ENCODE data around the gene DNAJB12. TPM values are rescaled to one million over a fixed set of nuclear protein-coding genes. Genes with fewer than 3 reads are reported as not detected.
"Not testable (repeated sequence)": the region's sequence is repeated elsewhere in the genome, so short reads cannot be mapped to it uniquely, and the experiment has no call there.

DNAJB12 gene
- total RNA-seq, 2 experiments from 2014 or later: 26.4 to 29.7 TPM

DNA sequence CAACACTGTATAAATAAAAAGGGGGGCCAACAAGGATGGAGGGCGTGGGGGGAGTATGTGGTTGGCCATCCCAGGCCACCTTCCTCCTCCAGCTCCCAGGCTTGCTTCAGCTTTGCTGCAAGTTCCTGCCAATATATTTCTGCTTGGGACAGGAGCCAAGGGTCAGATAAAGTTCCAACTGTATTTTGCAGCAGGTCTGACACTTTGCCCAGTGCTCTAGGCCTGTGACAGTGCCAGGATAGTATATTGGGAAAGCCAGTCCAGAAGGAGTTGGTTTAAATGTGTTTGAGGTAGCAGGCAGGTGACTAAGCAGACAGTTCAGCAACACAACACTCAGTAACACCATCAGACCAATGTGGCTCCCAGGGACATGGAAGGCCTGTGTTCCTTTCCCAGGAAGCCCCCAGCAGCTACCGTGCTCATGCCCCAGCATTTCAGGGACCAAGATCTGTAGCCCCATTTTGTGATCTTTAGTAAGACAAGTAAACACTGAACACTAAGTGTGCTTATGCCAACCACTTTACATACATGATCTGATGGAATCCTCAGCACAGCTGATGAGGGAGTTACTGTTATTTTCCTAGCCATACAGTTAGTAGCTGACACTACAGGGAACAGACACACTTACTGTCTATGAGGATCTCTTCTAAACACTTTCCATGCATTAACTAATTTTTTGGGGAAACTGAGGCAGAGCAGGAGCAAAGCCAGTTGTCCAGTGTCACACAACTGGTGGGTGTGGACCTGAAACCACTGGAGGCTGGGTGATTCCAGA is 38.9 kb downstream of the DNAJB12 start:
- no peaks in the 10 kb centered on the region for H3K27me3 Mint-ChIP-seq (ENCODE audit: low read depth)
- no peak for ATAC-seq
- DNase-seq: no peak
- peaks cover 8% of the 10 kb centered on the region for H3K36me3 Mint-ChIP-seq (ENCODE audit: low read depth)
- CTCF ChIA-PET: interaction anchor here (1.0 to 1.5 kb wide), 3 partner anchors 12 to 92 kb away, joined by 3 to 4 read pairs (median 4); no protein-coding TSS in a partner anchor
- peaks cover 66% of the 10 kb centered on the region for H3K4me1 Mint-ChIP-seq (ENCODE audit: low read depth)
- POLR2A ChIA-PET: interaction anchor here (0.8 to 6.7 kb wide), 6 partner anchors 7 to 55 kb away, joined by 3 to 32 read pairs (median 4); no protein-coding TSS in a partner anchor
- no peaks in the 10 kb centered on the region for H3K9me3 Mint-ChIP-seq (ENCODE audit: insufficient read depth)
- no peak overlapping the region for H3K4me3 Mint-ChIP-seq
- peak overlapping the region; percentile 69 for H3K27ac Mint-ChIP-seq

DNA sequence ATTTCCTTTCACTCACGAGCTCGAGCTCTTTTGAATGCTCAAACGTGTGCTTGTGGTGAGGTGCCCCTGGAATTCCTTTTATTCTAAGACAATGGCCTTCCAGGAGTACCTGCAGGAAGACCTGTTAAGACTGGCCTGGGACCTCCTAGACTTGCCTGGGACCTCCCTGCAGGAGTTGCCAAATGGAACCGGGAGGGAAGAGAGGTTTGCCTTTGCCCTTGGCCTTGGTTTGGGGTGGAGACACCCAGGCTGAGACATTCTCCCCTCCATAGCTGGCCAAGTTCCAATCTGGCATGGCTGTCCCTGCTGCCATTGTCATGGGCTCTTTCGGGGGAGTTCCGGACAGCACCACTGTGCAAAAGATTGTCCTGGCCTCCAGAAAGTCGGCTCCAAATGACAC is 39.7 kb downstream of the DNAJB12 start:
- ATAC-seq: no peak
- Mint-ChIP-seq H3K4me1 (ENCODE audit: low read depth) (peaks cover 66% of the 10 kb centered on the region), H3K27me3 (ENCODE audit: low read depth) (no peaks in the 10 kb centered on the region), H3K4me3 (no peak overlapping the region), H3K27ac (no peak overlapping the region), H3K36me3 (ENCODE audit: low read depth) (peaks cover 10% of the 10 kb centered on the region), H3K9me3 (ENCODE audit: insufficient read depth) (no peaks in the 10 kb centered on the region)
- CTCF ChIA-PET: interaction anchor here (2.3 kb wide), 1 partner anchor 41 kb away, joined by 7 read pairs; the partner anchor contains the start of gene DDIT4
- POLR2A ChIA-PET: interaction anchor here (0.8 to 1.0 kb wide), 2 partner anchors 11 to 42 kb away, joined by 3 to 5 read pairs; no protein-coding TSS in a partner anchor
- no peak for DNase-seq

DNA sequence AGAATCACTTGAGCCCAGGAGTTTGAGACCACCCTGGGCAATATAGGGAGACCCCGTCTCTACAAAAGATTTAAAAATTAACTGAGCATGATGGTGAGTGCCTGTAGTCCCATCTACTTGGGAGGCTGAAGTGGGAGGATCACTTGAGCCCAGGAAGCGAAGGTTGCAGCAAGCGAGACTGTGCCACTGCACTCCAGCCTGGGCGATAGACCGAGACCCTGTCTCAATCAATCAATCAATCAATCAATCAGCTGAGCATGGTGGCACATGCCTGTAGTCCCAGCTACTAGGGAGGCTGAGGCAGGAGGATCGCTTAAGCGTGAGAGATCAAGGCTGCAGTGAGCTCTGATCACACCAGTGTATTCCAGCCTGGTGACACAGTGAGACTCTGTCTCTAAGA is 40.5 kb downstream of the DNAJB12 start:
- H3K27ac Mint-ChIP-seq: no peak overlapping the region
- H3K4me3 Mint-ChIP-seq: no peak overlapping the region
- no peaks in the 10 kb centered on the region for H3K9me3 Mint-ChIP-seq (ENCODE audit: insufficient read depth)
- DNase-seq (no peak), ATAC-seq (no peak)
- ChIA-PET POLR2A (interaction anchor here (1.0 to 1.6 kb wide), 4 partner anchors 10 to 41 kb away, joined by 3 to 6 read pairs (median 6); partner anchors contain the start of gene DDIT4), CTCF (interaction anchor here (2.3 kb wide), 1 partner anchor 40 kb away, joined by 7 read pairs; the partner anchor contains the start of gene DDIT4)
- no peaks in the 10 kb centered on the region for H3K27me3 Mint-ChIP-seq (ENCODE audit: low read depth)
- H3K36me3 Mint-ChIP-seq (ENCODE audit: low read depth): peaks cover 10% of the 10 kb centered on the region
- H3K4me1 Mint-ChIP-seq (ENCODE audit: low read depth): peaks cover 72% of the 10 kb centered on the region

DNA sequence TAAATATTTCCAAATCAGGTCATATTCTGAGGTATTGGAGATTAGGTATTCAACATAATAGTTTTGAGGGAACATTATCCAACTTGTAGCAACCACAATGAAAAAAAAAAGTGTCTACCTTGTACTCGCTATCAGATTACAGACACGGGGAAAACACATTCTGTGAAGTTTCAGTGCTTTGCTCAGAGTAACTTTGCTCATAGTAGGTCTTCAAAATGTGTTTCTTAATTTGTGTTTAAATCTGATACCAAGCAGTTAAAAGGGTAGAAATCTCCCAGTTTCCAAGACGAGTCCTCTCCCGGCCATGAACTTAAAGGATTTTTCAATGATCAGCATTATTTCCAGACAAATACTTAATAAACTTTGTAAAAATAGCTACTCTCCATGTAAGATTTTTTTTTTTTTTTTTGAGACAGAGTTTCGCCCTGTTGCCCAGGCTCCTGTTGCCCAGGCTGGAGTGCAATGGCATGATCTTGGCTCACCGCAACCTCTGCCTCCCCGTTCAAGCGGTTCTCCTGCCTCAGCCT is 41.8 kb downstream of the DNAJB12 start:
- no peaks in the 10 kb centered on the region for H3K27me3 Mint-ChIP-seq (ENCODE audit: low read depth)
- H3K9me3 Mint-ChIP-seq (ENCODE audit: insufficient read depth): no peaks in the 10 kb centered on the region
- peaks cover 74% of the 10 kb centered on the region for H3K4me1 Mint-ChIP-seq (ENCODE audit: low read depth)
- H3K36me3 Mint-ChIP-seq (ENCODE audit: low read depth): peaks cover 3% of the 10 kb centered on the region
- CTCF ChIA-PET: interaction anchor here (1.4 to 2.3 kb wide), 2 partner anchors 19 to 39 kb away, joined by 5 to 7 read pairs; partner anchors contain the start of gene DDIT4
- H3K4me3 Mint-ChIP-seq: no peak overlapping the region
- DNase-seq (no peak), ATAC-seq (no peak)
- POLR2A ChIA-PET: interaction anchor here (0.7 to 1.6 kb wide), 3 partner anchors 16 to 51 kb away, joined by 3 to 6 read pairs (median 5); no protein-coding TSS in a partner anchor
- H3K27ac Mint-ChIP-seq: no peak overlapping the region

DNA sequence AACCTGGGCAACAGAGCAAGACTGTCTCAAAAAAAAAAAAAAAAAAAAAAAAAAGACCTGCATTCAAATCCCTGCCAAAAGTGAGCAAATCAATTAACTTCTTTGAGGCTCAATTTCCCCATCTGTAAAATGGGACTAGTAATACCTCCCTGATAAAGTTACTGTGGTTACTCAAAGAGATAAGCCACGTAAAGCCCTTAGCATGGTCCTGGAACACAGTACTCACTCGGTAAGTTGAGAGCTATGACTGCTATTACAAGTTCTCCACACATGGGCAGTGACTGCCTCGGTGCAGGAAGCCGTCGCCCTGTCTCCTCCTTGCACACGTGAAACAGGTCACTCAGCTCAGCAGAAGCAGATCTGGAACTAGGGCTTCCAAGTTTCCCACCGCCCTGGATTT is 43.1 kb downstream of the DNAJB12 start:
- ChIA-PET CTCF (interaction anchor here (1.2 to 1.4 kb wide), 2 partner anchors 20 to 37 kb away, joined by 3 to 5 read pairs; no protein-coding TSS in a partner anchor), POLR2A (interaction anchor here (1.5 to 1.9 kb wide), 3 partner anchors 8 to 21 kb away, joined by 3 to 6 read pairs (median 4); no protein-coding TSS in a partner anchor)
- H3K36me3 Mint-ChIP-seq (ENCODE audit: low read depth): peaks cover 3% of the 10 kb centered on the region
- no peaks in the 10 kb centered on the region for H3K9me3 Mint-ChIP-seq (ENCODE audit: insufficient read depth)
- peaks cover 72% of the 10 kb centered on the region for H3K4me1 Mint-ChIP-seq (ENCODE audit: low read depth)
- DNase-seq (no peak), ATAC-seq (peak; percentile 37)
- no peak overlapping the region for H3K4me3 Mint-ChIP-seq
- no peaks in the 10 kb centered on the region for H3K27me3 Mint-ChIP-seq (ENCODE audit: low read depth)
- H3K27ac Mint-ChIP-seq: peak overlapping the region; percentile 44

DNA sequence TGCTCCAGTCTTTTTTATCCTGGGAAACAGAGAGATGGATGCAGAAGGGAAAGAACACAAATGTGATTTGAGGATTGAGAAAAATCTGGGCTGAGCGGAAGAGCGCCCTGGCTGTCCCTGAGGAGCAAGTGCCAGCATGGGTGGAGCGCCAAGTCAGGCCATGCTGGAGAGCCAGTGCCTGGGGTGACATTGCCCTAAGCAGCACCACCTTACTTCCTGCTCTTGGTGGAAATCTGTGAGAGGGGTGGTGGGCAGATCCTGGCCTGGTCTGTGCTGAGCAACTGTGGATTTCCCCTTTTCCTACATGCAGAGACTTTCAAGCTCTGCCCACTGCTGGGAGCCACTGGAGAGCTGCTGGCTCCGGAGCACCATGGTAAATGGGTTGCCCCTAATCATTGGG is 44.1 kb downstream of the DNAJB12 start:
- Mint-ChIP-seq H3K9me3 (ENCODE audit: insufficient read depth) (no peaks in the 10 kb centered on the region), H3K27ac (peak overlapping the region; percentile 65), H3K36me3 (ENCODE audit: low read depth) (peaks cover 2% of the 10 kb centered on the region), H3K4me3 (no peak overlapping the region), H3K27me3 (ENCODE audit: low read depth) (no peaks in the 10 kb centered on the region), H3K4me1 (ENCODE audit: low read depth) (peaks cover 70% of the 10 kb centered on the region)
- ATAC-seq (no peak), DNase-seq (no peak)
- CTCF ChIA-PET: no interaction called here
- POLR2A ChIA-PET: interaction anchor here (1.5 to 1.9 kb wide), 2 partner anchors 8 to 9 kb away, joined by 4 to 6 read pairs; no protein-coding TSS in a partner anchor

DNA sequence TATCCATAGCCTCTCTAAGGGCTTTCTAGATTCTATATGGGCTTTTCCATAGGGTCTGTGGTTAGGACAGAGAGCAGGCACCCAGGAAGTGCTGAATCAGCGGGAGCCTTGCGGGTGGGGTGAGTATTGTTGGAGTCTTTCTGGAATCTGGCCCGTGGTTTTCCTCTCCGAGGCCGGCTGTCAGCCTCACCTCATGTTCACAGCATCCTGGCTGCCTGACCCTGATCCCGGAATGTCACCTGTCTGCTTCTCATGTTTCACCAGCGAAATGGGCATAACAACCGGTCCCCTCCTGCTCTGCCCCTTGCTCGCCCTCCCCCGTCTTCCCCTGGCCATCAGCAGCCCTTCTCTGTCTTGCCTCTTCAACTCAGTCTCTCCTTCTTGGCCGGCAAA is 44.5 kb downstream of the DNAJB12 start:
- peak overlapping the region; percentile 72 for H3K27ac Mint-ChIP-seq
- DNase-seq (no peak), ATAC-seq (no peak)
- H3K4me1 Mint-ChIP-seq (ENCODE audit: low read depth): peaks cover 70% of the 10 kb centered on the region
- ChIA-PET POLR2A (interaction anchor here (1.9 to 3.3 kb wide), 2 partner anchors 8 to 9 kb away, joined by 6 to 32 read pairs; no protein-coding TSS in a partner anchor), CTCF (no interaction called here)
- H3K4me3 Mint-ChIP-seq: no peak overlapping the region
- no peaks in the 10 kb centered on the region for H3K27me3 Mint-ChIP-seq (ENCODE audit: low read depth)
- peaks cover 2% of the 10 kb centered on the region for H3K36me3 Mint-ChIP-seq (ENCODE audit: low read depth)
- no peaks in the 10 kb centered on the region for H3K9me3 Mint-ChIP-seq (ENCODE audit: insufficient read depth)

DNA sequence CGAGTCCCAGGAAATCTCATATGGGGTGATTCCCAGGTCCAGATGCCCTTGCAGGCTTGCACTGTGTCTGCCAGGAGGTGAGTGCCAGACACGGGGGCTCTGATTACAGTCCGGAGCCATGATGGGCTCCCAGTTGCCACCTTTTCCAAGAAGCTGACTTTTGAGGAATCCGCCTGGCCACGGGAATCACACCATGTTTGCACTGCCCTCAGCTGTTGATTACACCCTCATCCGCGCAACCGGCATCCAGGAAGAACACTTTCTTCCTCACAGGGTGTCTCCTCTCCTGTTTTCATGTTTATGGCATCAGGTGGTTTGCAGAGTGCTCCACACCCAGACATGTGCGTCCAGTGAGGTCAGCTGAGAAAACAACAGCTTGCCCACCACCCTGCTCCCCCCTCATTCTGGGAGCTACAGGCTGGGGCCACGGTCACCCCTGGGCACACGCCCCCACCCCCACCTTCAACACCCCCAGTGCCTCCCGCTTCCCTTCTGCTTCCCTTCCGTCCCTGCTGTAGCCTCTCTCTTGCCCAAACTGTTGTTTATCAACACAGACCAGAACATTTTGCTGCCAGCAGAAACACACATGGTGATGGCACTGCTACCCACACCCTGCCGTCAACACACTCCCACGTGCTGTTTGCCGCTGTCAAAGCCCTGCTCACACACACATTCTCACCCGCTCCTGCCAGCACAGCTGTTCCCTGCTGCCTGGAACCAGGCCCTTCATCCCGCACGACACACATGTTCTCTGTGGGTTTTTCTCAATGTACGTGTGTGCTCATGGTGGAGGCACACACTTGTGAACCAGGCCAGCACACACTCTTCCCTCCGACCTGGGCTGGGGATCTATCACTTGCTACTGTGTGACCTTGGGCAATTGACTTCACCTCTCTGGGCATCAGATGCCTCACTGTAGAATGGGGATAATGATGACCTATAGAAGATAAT is 45.2 kb downstream of the DNAJB12 start:
- no peak overlapping the region for H3K4me3 Mint-ChIP-seq
- H3K27me3 Mint-ChIP-seq (ENCODE audit: low read depth): no peaks in the 10 kb centered on the region
- peaks cover 2% of the 10 kb centered on the region for H3K36me3 Mint-ChIP-seq (ENCODE audit: low read depth)
- ChIA-PET CTCF (interaction anchor here (1.4 to 2.1 kb wide), 6 partner anchors 9 to 31 kb away, joined by 3 to 11 read pairs (median 6); no protein-coding TSS in a partner anchor), POLR2A (interaction anchor here (1.0 to 3.3 kb wide), 6 partner anchors 10 to 36 kb away, joined by 3 to 32 read pairs (median 5); no protein-coding TSS in a partner anchor)
- H3K4me1 Mint-ChIP-seq (ENCODE audit: low read depth): peaks cover 68% of the 10 kb centered on the region
- DNase-seq: no peak
- no peak for ATAC-seq
- H3K27ac Mint-ChIP-seq: peak overlapping the region; percentile 80
- no peaks in the 10 kb centered on the region for H3K9me3 Mint-ChIP-seq (ENCODE audit: insufficient read depth)

DNA sequence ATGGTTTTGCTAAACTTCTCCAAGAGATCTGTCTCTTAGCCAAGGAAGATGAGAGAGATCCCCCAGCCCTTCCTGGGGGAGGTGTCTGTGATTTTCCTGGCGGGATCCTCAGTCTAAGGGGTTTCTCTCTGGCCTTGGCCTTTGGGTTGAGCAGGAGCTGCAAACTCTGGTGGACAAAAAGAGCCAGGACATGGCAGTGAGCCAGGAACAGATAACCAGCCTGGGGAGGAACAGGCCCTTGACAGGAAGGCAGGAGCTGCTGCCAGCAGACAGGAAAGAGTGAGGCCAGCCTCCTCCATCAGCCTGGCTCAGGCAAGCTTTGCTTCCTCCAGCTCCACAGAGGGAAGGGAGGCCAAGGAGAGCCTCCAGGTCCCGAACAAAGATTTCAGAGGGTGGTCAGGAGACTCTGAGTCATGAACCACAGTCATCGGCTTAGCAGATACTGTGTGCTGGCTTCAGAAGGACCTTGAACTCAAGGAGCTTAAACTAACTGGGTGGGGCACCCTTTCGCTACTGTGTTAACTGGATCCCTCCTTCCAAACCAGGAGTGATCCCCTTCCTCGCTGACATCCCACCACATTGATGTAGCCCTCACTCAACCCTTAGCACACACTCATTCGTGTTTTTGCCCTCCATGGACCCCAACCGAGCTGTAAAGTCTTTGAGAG is 46.3 kb downstream of the DNAJB12 start:
- ATAC-seq (peak; percentile 53), DNase-seq (peak; percentile 53)
- ChIA-PET CTCF (interaction anchor here (0.8 to 2.1 kb wide), 12 partner anchors 10 to 61 kb away, joined by 3 to 11 read pairs (median 4); no protein-coding TSS in a partner anchor), POLR2A (interaction anchor here (0.5 to 3.3 kb wide), 9 partner anchors 11 to 130 kb away, joined by 3 to 32 read pairs (median 4); no protein-coding TSS in a partner anchor)
- H3K4me1 Mint-ChIP-seq (ENCODE audit: low read depth): peaks cover 76% of the 10 kb centered on the region
- peaks cover 2% of the 10 kb centered on the region for H3K36me3 Mint-ChIP-seq (ENCODE audit: low read depth)
- no peaks in the 10 kb centered on the region for H3K27me3 Mint-ChIP-seq (ENCODE audit: low read depth)
- peak overlapping the region; percentile 80 for H3K27ac Mint-ChIP-seq
- H3K4me3 Mint-ChIP-seq: no peak overlapping the region
- H3K9me3 Mint-ChIP-seq (ENCODE audit: insufficient read depth): no peaks in the 10 kb centered on the region

DNA sequence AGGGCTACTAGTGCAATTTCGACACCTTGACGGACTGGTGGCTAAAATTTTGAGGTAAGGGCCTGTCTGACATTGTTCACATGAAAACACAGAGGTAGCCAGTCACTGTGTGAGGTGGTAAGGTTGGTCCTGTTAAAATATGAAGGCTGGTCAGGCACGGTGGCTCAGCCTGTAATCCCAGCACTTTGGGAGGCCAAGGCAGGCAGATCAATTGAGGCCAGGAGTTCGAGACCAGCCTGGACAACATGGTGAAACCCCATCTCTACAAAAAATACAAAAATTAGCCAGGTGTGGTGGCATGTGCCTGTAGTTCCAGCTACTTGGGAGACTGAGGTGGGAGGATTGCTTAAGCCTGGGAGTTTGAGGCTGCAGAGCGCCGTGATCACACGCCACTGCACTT is 47.0 kb downstream of the DNAJB12 start:
- Mint-ChIP-seq H3K27ac (peak overlapping the region; percentile 80), H3K4me1 (ENCODE audit: low read depth) (peaks cover 78% of the 10 kb centered on the region)
- H3K9me3 Mint-ChIP-seq (ENCODE audit: insufficient read depth); H3K4me3 Mint-ChIP-seq; H3K36me3 Mint-ChIP-seq (ENCODE audit: low read depth); DNase-seq; ATAC-seq; H3K27me3 Mint-ChIP-seq (ENCODE audit: low read depth): not testable (repeated sequence)
- ChIA-PET POLR2A (interaction anchor here (0.9 to 3.3 kb wide), 6 partner anchors 10 to 47 kb away, joined by 3 to 32 read pairs (median 5); no protein-coding TSS in a partner anchor), CTCF (interaction anchor here (0.8 to 2.1 kb wide), 10 partner anchors 10 to 60 kb away, joined by 3 to 11 read pairs (median 4); no protein-coding TSS in a partner anchor)

All from activated CD8-positive, alpha-beta T cell treated with anti-CD3 and anti-CD28 coated beads, Interleukin-2, amount 10 ng/mL, durations not matched to agents 7 days and 5 days (primary cell).